Measurements from ENCODE around the gene DIP2C.

DIP2C gene

DNA sequence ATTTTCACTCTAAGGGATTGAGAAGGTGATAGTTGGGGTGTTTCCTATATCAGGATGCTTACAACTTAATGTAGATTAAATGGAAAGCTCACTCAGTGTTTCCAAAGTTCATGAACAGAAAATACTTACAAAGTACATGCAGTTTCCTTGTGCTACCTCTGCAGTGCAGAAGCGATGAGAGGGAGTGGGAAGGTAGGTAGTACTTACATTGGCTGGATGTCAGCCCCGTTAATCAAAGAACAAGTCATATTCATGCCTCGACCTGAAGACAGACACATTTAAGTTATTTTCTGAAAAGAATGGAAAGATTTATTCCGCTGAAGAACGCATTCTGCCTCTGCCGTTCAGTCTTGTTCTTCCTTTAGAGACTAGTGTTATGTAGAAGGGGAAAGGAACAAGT, 461.1 kb downstream of the DIP2C start:
- DNase-seq (ENCODE audit: low spot score) = no peak

DNA sequence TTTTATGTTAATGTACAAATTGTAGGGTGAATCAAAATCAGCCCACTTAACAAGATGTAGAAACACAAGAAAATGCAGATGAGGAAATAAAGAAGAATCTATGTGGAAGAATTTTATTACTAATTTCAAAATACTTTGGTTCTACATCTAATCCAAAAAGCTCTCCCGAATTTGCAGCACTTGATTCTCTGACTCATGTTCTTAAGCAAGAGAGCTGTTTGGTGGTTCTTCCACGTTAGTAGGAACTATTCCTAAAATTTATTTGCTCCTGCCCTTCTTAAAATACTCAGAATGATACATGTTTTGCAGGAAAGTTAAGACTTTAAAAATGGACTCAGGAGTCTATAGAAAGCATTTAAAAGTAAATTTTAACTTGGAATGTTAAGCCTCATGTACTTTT, 462.5 kb downstream of the DIP2C start:
- DNase-seq (ENCODE audit: low spot score) = no peak

DNA sequence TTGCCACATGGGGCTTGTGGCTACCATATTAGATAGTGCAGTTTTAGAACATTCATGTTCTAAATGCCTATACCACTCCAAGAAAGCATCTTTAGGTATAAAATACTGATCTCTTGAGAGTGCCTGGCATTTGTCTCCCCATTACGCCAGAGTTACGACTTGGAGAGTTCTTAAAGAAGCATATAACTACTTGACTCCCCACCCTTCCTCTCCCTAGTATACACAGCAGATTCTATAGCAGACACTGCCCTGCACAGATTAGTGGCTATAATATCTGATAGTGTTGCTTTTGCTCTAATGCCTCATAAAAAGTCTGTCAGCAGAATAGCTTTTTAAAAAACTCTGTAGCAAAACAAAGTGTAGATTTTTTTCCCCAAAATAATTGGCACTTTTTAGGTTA, 463.4 kb downstream of the DIP2C start:
- DNase-seq (ENCODE audit: low spot score) = no peak

- DNase-seq (ENCODE audit: low spot score) = no peak
Measured at GRCh38 chr10:224571-224970, 464.9 kb downstream of the DIP2C start.

All from germinal center (tissue), 1 donor.